GM12878 (cell line): Measurements from ENCODE around the gene SGSH. TPM values are rescaled to one million over a fixed set of nuclear protein-coding genes. Genes with fewer than 3 reads are reported as not detected.
A peak's percentile ranks its signal among the peaks of the same experiment; 100 is the strongest.

Experiments
- ATAC-seq: fragments of 200-7000 bp; cut with Tn5 transposase; 3 replicates; pipeline ENCODE4 v1.9.1; 2020; ENCODE audit warnings: mild to moderate bottlenecking, moderate library complexity
- BruUV-seq: library from RNA; stranded (reverse); fragments of 400-500 nt; replicated peaks from 2 replicates; lab custom pipeline; 2021; lab: Mats Ljungman, UMichigan
- CTCF ChIA-PET: fragments of 300-600 bp; sonication (Branson Sonifier 250); formaldehyde crosslinking; extraction: SDS; loops from one replicate; lab custom pipeline; 2021; ENCODE audit warnings: inconsistent platforms; lab: Yijun Ruan, JAX
- POLR2A ChIA-PET: fragments of 350-600 bp; formaldehyde crosslinking; extraction: SDS; loops from one replicate; lab custom pipeline; 2021; ENCODE audit warnings: inconsistent platforms; lab: Charles Lee
- RAD21 ChIA-PET: fragments of 300-600 bp; sonication (Branson Sonifier 250); formaldehyde crosslinking; loops from one replicate; lab custom pipeline; 2023; ENCODE audit warnings: antibody characterized with exemption; ENCODE audit not compliant: unreplicated experiment; lab: Charles Lee
- SMC1A ChIA-PET: fragments of 300-600 bp; sonication (Branson Sonifier 250); formaldehyde crosslinking; loops from one replicate; lab custom pipeline; 2023; ENCODE audit not compliant: unreplicated experiment, uncharacterized antibody; lab: Charles Lee
- DNase-seq: peaks from one replicate; pipeline ENCODE4 v3.0.0-alpha.2; 2011; ENCODE audit warnings: low read depth, low spot score
- FAIRE-seq: peaks from 3 replicates; lab custom pipeline; 2011; peaks lifted over from hg19 to GRCh38; lab: Jason Lieb, UNC
- H2AFZ ChIP-seq: 2 replicates; pipeline ENCODE4 v1.6.0; 2011; ENCODE audit warnings: low read depth, low read length, control low read depth; ENCODE audit not compliant: control insufficient read depth
- H3K27ac ChIP-seq: 2 replicates; pipeline ENCODE4 v1.5.1; 2011; ENCODE audit warnings: control low read depth; ENCODE audit not compliant: control insufficient read depth, insufficient read depth
- H3K27me3 ChIP-seq, 2 experiments: replicated peaks in 1 of 2; 2 replicates each; pipeline versions ENCODE4 v1.6.0 to v1.6.1; 2011; ENCODE audit warnings: low read length in 1 of 2; ENCODE audit not compliant: control insufficient read depth in 2 of 2, insufficient read depth in 2 of 2
- H3K36me3 ChIP-seq, 2 experiments: 2 replicates each; pipeline ENCODE4 v1.5.1; 2011; ENCODE audit warnings: low read length in 1 of 2; ENCODE audit not compliant: control insufficient read depth in 2 of 2, insufficient read depth in 2 of 2
- H3K4me1 ChIP-seq: 2 replicates; pipeline ENCODE4 v1.6.1; 2011; ENCODE audit warnings: mild to moderate bottlenecking, low read length, moderate library complexity, mixed read lengths; ENCODE audit not compliant: control insufficient read depth, insufficient read depth
- H3K4me2 ChIP-seq: 2 replicates; pipeline ENCODE4 v1.6.0; 2011; ENCODE audit warnings: control low read depth; ENCODE audit not compliant: control insufficient read depth, insufficient read depth
- H3K4me3 ChIP-seq: fragments of 200-600 bp; sonication (generic); 2 replicates; pipeline ENCODE4 v1.5.1; 2016
- H3K79me2 ChIP-seq: 2 replicates; pipeline ENCODE4 v1.6.0; 2011; ENCODE audit warnings: low read length; ENCODE audit not compliant: control insufficient read depth, insufficient read depth
- H3K9ac ChIP-seq: 2 replicates; pipeline ENCODE4 v1.8.0; 2011; ENCODE audit warnings: low read length, control low read depth, mixed read lengths; ENCODE audit not compliant: control insufficient read depth, insufficient read depth
- H3K9me3 ChIP-seq: replicated peaks from 3 replicates; pipeline ENCODE4 v1.5.1; 2011; ENCODE audit warnings: mild to moderate bottlenecking, low read length; ENCODE audit not compliant: control insufficient read depth, insufficient read depth
- H4K20me1 ChIP-seq: 2 replicates; pipeline ENCODE4 v1.6.0; 2011; ENCODE audit not compliant: control insufficient read depth, insufficient read depth
- ASH2L ChIP-seq: fragments of 300-600, 200-600 bp; sonication (generic); IDR thresholded peaks from 2 replicates; pipeline ENCODE4 v1.6.1; 2017; ENCODE audit warnings: low read depth, mild to moderate bottlenecking, borderline replicate concordance
- BRCA1 ChIP-seq: IDR thresholded peaks from 2 replicates; pipeline ENCODE4 v1.6.1; 2011; ENCODE audit warnings: low read depth, low read length, improper control_type of control experiment
- CBFB ChIP-seq: IDR thresholded peaks from 2 replicates; pipeline ENCODE4 v1.6.1; 2016; ENCODE audit warnings: antibody characterized with exemption, low read depth
- CHD1 ChIP-seq: IDR thresholded peaks from 2 replicates; pipeline ENCODE4 v1.6.1; 2012; ENCODE audit warnings: low read depth, low read length, improper control_type of control experiment
- EP300 ChIP-seq, 2 experiments: fragments of 150-350 bp in 1 of 2; IDR thresholded peaks; 2 replicates each; pipeline ENCODE4 v1.6.1; 2011 to 2012; ENCODE audit warnings: low read depth in 2 of 2, low read length in 2 of 2, borderline replicate concordance in 1 of 2, improper control_type of control experiment in 1 of 2, inconsistent platforms in 1 of 2; ENCODE audit not compliant: control insufficient read depth in 1 of 2
- HDGF ChIP-seq: fragments of 450-650 bp; IDR thresholded peaks from 2 replicates; pipeline ENCODE4 v1.6.1; 2016; ENCODE audit warnings: antibody characterized with exemption
- IKZF2 ChIP-seq, 2 experiments: fragments of 450-650 bp; IDR thresholded peaks; 2 replicates each; pipeline ENCODE4 v1.6.1; 2017; ENCODE audit warnings: mild to moderate bottlenecking in 2 of 2, moderate library complexity in 2 of 2
- IRF4 ChIP-seq: IDR thresholded peaks from 2 replicates; pipeline ENCODE4 v1.6.1; 2011; ENCODE audit warnings: low read depth, low read length
- KDM1A ChIP-seq: fragments of 200-600 bp; sonication (generic); IDR thresholded peaks from 2 replicates; pipeline ENCODE4 v1.6.1; 2016; ENCODE audit warnings: borderline replicate concordance
- MEF2A ChIP-seq: IDR thresholded peaks from 2 replicates; pipeline ENCODE4 v1.6.1; 2011; ENCODE audit warnings: low read depth, mild to moderate bottlenecking, low read length, moderate library complexity; ENCODE audit not compliant: insufficient read depth
- MEF2B ChIP-seq: fragments of 450-650 bp; IDR thresholded peaks from 2 replicates; pipeline ENCODE4 v1.6.1; 2018; ENCODE audit warnings: mild to moderate bottlenecking, moderate library complexity; ENCODE audit not compliant: partially characterized antibody, poor library complexity, severe bottlenecking
- MLLT1 ChIP-seq: fragments of 450-650 bp; IDR thresholded peaks from 2 replicates; pipeline ENCODE4 v1.6.1; 2016; ENCODE audit warnings: mild to moderate bottlenecking
- MTA2 ChIP-seq: fragments of 450-650 bp; IDR thresholded peaks from 2 replicates; pipeline ENCODE4 v1.6.1; 2016; ENCODE audit warnings: low read depth, mild to moderate bottlenecking, moderate library complexity
- MXI1 ChIP-seq: fragments of 150-350 bp; IDR thresholded peaks from 2 replicates; pipeline ENCODE4 v1.6.1; 2011; ENCODE audit warnings: low read depth, mild to moderate bottlenecking, inconsistent platforms, low read length, improper control_type of control experiment
- MYB ChIP-seq: fragments of 150-350 bp; IDR thresholded peaks from 2 replicates; pipeline ENCODE4 v1.6.1; 2014; ENCODE audit warnings: mild to moderate bottlenecking, low read depth, low read length, borderline replicate concordance
- NFYA ChIP-seq: IDR thresholded peaks from 2 replicates; pipeline ENCODE4 v1.6.1; 2011; ENCODE audit warnings: low read depth, mild to moderate bottlenecking, low read length, improper control_type of control experiment, borderline replicate concordance
- PKNOX1 ChIP-seq: fragments of 450-650 bp; IDR thresholded peaks from 2 replicates; pipeline ENCODE4 v1.6.1; 2016; ENCODE audit warnings: mild to moderate bottlenecking
- RB1 ChIP-seq: fragments of 450-650 bp; formaldehyde crosslinking; IDR thresholded peaks from 2 replicates; pipeline ENCODE4 v1.6.1; 2017; ENCODE audit warnings: mild to moderate bottlenecking, borderline replicate concordance
- SMAD1 ChIP-seq: fragments of 450-650 bp; IDR thresholded peaks from 2 replicates; pipeline ENCODE4 v1.6.1; 2018; ENCODE audit warnings: mild to moderate bottlenecking, low read depth; ENCODE audit not compliant: partially characterized antibody
- SMC3 ChIP-seq: IDR thresholded peaks from 2 replicates; pipeline ENCODE4 v1.6.1; 2011; ENCODE audit warnings: low read length, improper control_type of control experiment, borderline replicate concordance
- TAF1 ChIP-seq: IDR thresholded peaks from 2 replicates; pipeline ENCODE4 v1.6.1; 2011; ENCODE audit warnings: mild to moderate bottlenecking, low read depth, low read length, borderline replicate concordance
- TCF3 ChIP-seq: IDR thresholded peaks from 2 replicates; pipeline ENCODE4 v1.6.1; 2012; ENCODE audit warnings: low read depth, mild to moderate bottlenecking, low read length, borderline replicate concordance; ENCODE audit not compliant: insufficient read depth
- ZNF274 ChIP-seq: IDR thresholded peaks from one replicate; pipeline ENCODE4 v1.8.0; 2011; ENCODE audit not compliant: insufficient read length, insufficient read depth
- WGBS: methylation state at CpG from one replicate; pipeline ENCODE4 v1.1.6; 2016; ENCODE audit warnings: low lambda C conversion rate; ENCODE audit not compliant: insufficient replicate concordance, insufficient coverage; ENCODE audit errors: missing lambda C conversion rate; 5-methylcytosine and 5-hydroxymethylcytosine counted together
- in situ Hi-C: fragments of 300-500 bp; cut with MboI; formaldehyde crosslinking; loops from 9 replicates; pipeline ENCODE4 v1.14.3; 2018; ENCODE audit warnings: mixed read lengths
- intact Hi-C: fragments of 100-400 bp; cut with micrococcal nuclease; formaldehyde crosslinking; loops from one replicate; pipeline ENCODE4 v1.14.2; 2022; ENCODE audit not compliant: unreplicated experiment
- polyA plus RNA-seq, 11 experiments: library from polyadenylated mRNA; depleted of rRNA in 4 of 11; unstranded in 6 of 11; stranded (reverse) in 5 of 11; fragments of >200 nt; fragmentation: Nextera tagmentation in 4 of 11; fragmentation: Illumina TruSeq in 1 of 11; extraction: Ambion mirVana in 4 of 11; extraction: Trizol in 1 of 11; gene quantifications; 1 replicate in 1 of 11; 2 replicates in 10 of 11; pipeline versions ENCODE4 v1.2.1 to v1.2.3, GENCODE V29; 2011 to 2016; ENCODE audit warnings: inconsistent platforms in 2 of 11, missing spikeins in 2 of 11, low read depth in 1 of 11
- total RNA-seq, 4 experiments: library from RNA; depleted of rRNA in 3 of 4; stranded (reverse); fragments of >200 nt in 3 of 4; fragmentation: Illumina TruSeq in 1 of 4; extraction: Trizol in 1 of 4; gene quantifications; 2 replicates each; pipeline versions ENCODE4 v1.2.1 to v1.2.3, GENCODE V29; 2013 to 2021

SGSH gene
- total and polyA plus RNA-seq, 10 of the 15 experiments (the other 5 are each of a cell fraction or from before 2014, with no cell fraction given): 0.13 to 17.2 (median 6.0) TPM

- SMC1A ChIA-PET: interaction anchor here (1.0 to 2.0 kb wide), 2 partner anchors 24 to 46 kb away, joined by 4 to 8 read pairs; no protein-coding TSS in a partner anchor
- no peak for FAIRE-seq
- 3% methylated on average over 5 of the region's 5 CpGs for WGBS
- TF ChIP-seq CHD1 (no peak), MEF2A (no peak), IRF4 (no peak), TAF1 (no peak), SMAD1 (no peak), BRCA1 (no peak), ASH2L (no peak), MYB (no peak), NFYA (no peak), PKNOX1 (no peak), ZNF274 (no peak), MXI1 (0 out of 2 replicates have a peak, but pooled peaks have one; percentile 11), SMC3 (no peak), HDGF (peak; percentile 59; the same call in 1 of the 2 replicates), CBFB (peak; percentile 10), IKZF2 (IDR thresholded peaks at IDR 0.05) (0 out of 4 replicates have a peak, but pooled peaks have one; percentile 0 to 13), EP300 (IDR thresholded peaks at IDR 0.05; ENCODE audit: borderline replicate concordance in 1 of 2, control insufficient read depth in 1 of 2, low read depth in 2 of 2, low read length in 2 of 2) (0 out of 4 replicates have a peak, but pooled peaks of 1 of the 2 experiments have one; percentile 4), MLLT1 (0 out of 2 replicates have a peak, but pooled peaks have one; percentile 36), RB1 (no peak), MTA2 (no peak), KDM1A (no peak), MEF2B (peak; percentile 78), TCF3 (no peak)
Observed at GRCh38 chr17:80219763-80220053, 425 bp downstream of the SGSH start.

More at GRCh38 chr17:80219763-80220053, 425 bp downstream of the SGSH start:
- H3K9me3 ChIP-seq: no peaks in the 10 kb centered on the region
- ChIA-PET CTCF (interaction anchor here (0.9 kb wide), 1 partner anchor 23 kb away, joined by 3 read pairs; no protein-coding TSS in a partner anchor), POLR2A (interaction anchor here (1.1 to 1.5 kb wide), 3 partner anchors 35 to 46 kb away, joined by 3 to 5 read pairs (median 4); no protein-coding TSS in a partner anchor), RAD21 (interaction anchor here (0.8 to 2.2 kb wide), 3 partner anchors 24 to 44 kb away, joined by 3 to 10 read pairs (median 3); no protein-coding TSS in a partner anchor)
- H3K4me3 ChIP-seq: peak overlapping the region; percentile 94
- no TSS peak for BruUV-seq
- DNase-seq: no peak
- no peaks in the 10 kb centered on the region for H3K27me3 ChIP-seq
- no peak; the same call in 1 of the 3 replicates for ATAC-seq
- peak overlapping the region; percentile 80 for H3K9ac ChIP-seq
- peaks cover 0 to 5% of the 10 kb centered on the region in 2 experiments; a peak in 2 of 4 replicates for H3K36me3 ChIP-seq
- H3K4me1 ChIP-seq: peaks cover 4% of the 10 kb centered on the region
- peaks cover 4% of the 10 kb centered on the region for H3K79me2 ChIP-seq
- in situ Hi-C loops: no loop called here
- H3K27ac ChIP-seq: peak overlapping the region; percentile 75
- H2AFZ ChIP-seq: peak overlapping the region; percentile 78
- no peaks in the 10 kb centered on the region; the same call in 1 of the 2 replicates for H4K20me1 ChIP-seq
- intact Hi-C loops: loop anchor here (5.0 kb wide), 1 partner anchor 33 kb away; no protein-coding TSS in a partner anchor
- H3K4me2 ChIP-seq: peak overlapping the region; percentile 90
